Hepatocyte (in vitro differentiated cells): ENCODE data around the gene OIT3.

ENCODE experiments used
- EZH2 ChIP-seq: fragments of 200-600 bp; sonication (generic); IDR thresholded peaks from 2 replicates; pipeline ENCODE4 v1.6.1; 2016; ENCODE audit warnings: antibody characterized with exemption, mild to moderate bottlenecking, borderline replicate concordance
- EZH2phosphoT487 ChIP-seq: fragments of 200-600 bp; sonication (generic); IDR thresholded peaks from one replicate; pipeline ENCODE4 v1.6.1; 2018; ENCODE audit warnings: antibody characterized with exemption, mild to moderate bottlenecking, low read depth, moderate library complexity; ENCODE audit not compliant: unreplicated experiment, severe bottlenecking
- TF ChIP-seq, protein P1 (sequence below): fragments of 200-600 bp; sonication (generic); IDR thresholded peaks from 2 replicates; pipeline ENCODE4 v1.5.1; 2016; ENCODE audit warnings: antibody characterized with exemption, mild to moderate bottlenecking; ENCODE audit not compliant: poor library complexity

DNA sequence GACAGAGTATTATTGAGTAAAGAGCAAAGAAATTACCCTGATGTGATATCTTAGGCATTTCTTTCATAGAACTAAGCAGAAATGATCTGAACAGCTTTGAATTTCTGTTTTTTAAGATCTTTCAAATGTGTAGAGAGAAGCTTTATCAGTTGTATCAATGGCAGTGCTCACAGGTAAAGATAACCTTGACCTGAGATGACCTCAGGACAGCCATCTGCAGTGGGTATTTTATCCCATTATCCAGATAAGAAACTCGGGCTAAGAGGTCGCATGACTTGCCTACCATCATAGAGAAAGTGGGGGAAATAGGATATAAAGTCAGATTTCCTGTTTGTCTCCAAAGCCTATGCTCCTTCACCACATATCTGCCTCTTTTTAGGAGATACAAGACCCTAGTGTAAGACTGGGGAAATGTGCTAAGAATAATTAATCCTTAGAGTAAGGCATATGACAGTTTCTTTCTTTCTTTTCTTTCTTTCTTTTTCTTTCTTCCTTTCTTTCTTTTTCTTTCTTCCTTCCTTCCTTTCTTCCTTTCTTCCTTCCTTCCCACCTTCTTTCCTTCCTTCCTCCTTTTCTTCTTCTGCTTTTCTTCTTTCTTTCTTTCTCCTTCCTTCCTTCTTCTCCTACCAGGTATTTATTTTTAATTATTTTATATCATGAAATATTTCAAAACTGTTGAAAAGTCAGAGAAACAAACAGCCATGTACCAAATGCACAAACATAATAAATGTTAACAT is 50.1 kb downstream of the OIT3 start:
- TF ChIP-seq EZH2 = no peak
- TF ChIP-seq, protein P1, sequence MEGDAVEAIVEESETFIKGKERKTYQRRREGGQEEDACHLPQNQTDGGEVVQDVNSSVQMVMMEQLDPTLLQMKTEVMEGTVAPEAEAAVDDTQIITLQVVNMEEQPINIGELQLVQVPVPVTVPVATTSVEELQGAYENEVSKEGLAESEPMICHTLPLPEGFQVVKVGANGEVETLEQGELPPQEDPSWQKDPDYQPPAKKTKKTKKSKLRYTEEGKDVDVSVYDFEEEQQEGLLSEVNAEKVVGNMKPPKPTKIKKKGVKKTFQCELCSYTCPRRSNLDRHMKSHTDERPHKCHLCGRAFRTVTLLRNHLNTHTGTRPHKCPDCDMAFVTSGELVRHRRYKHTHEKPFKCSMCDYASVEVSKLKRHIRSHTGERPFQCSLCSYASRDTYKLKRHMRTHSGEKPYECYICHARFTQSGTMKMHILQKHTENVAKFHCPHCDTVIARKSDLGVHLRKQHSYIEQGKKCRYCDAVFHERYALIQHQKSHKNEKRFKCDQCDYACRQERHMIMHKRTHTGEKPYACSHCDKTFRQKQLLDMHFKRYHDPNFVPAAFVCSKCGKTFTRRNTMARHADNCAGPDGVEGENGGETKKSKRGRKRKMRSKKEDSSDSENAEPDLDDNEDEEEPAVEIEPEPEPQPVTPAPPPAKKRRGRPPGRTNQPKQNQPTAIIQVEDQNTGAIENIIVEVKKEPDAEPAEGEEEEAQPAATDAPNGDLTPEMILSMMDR = no peak
- TF ChIP-seq EZH2phosphoT487 = no peak
